ENCODE data around the gene SLAMF8.

The SLAMF8 gene

GRCh38 chr1:159826441-159827101, at the start of gene SLAMF8:
Gene SLAMF8, plus strand, starts transcription at chr1:159826873. Its CDS starts 26 bp downstream, at chr1:159826899.
- DNase-seq: peak; percentile 66

DNA sequence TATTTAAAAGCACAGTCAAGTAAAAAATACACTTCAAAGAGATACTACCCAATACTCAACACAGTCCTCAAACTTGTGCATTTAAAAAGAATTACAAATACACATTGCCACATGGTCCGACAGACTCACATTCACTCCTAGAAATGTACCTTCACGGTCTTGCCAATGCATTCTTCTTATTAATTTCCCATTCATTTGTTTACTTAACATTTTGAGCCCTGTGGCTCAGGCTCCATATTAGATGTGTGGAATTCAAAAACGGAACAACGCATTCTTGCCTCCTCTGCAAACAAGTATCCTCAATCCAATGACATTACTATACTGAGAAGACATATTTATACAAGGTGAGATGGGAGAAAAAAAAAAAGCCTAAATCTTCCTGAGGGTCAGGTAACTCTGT, 48.4 kb upstream of the SLAMF8 start:
- DNase-seq: no peak

GRCh38 chr1:159779403-159779851, 47.2 kb upstream of the SLAMF8 start:
- no peak for DNase-seq

- DNase-seq: peak; percentile 99
Observed at GRCh38 chr1:159780583-159781582, 45.8 kb upstream of the SLAMF8 start, which contains the start of gene DUSP23. Gene DUSP23, plus strand, starts transcription at chr1:159780962. Its CDS starts 139 bp downstream, at chr1:159781101.

GRCh38 chr1:159781992-159782391, 44.7 kb upstream of the SLAMF8 start:
- no peak for DNase-seq

- DNase-seq: no peak
Observed at GRCh38 chr1:159783724-159784123, 42.9 kb upstream of the SLAMF8 start.

- DNase-seq: no peak
Observed at GRCh38 chr1:159786465-159786864, 40.2 kb upstream of the SLAMF8 start.

DNA sequence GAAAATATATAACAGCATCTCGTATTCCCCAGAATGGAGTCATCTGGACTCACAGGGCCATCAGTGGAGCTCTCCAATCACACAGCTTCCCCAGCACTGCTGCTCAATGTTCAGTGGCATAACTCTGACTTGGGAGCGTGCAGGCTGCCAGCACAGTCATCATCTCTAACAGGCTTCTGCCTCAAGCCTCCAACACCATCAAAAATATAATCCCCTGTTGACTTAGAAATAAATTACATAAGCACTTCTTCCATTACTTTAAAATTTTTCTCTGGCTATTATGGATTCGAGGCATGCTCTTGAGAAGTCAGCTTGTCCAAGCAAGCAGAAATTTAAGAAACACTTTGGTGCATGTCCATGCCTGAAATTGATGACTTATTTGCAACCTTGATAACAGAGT, 39.7 kb upstream of the SLAMF8 start:
- no peak for DNase-seq

GRCh38 chr1:159790237-159790917, 36.3 kb upstream of the SLAMF8 start:
- DNase-seq: peak; percentile 38

DNA sequence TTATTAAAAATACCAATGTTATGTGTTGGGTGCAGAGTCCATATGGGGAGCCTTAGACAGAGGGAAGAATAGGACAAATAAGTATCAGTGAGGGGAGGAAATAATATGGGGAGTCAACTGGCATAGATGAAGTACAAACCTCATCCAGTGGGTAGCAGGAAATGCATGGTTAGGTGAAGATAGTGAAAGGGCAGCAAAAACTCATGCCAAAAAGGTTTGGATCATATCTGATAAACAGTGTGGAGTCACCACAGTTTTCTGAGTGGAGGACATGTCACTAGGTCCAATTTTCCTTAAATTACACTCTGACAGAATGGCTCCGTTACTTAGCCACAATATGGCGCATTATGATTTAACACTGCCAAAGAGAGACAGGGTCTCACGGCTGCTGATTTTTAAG, 35.6 kb upstream of the SLAMF8 start:
- no peak for DNase-seq

DNA sequence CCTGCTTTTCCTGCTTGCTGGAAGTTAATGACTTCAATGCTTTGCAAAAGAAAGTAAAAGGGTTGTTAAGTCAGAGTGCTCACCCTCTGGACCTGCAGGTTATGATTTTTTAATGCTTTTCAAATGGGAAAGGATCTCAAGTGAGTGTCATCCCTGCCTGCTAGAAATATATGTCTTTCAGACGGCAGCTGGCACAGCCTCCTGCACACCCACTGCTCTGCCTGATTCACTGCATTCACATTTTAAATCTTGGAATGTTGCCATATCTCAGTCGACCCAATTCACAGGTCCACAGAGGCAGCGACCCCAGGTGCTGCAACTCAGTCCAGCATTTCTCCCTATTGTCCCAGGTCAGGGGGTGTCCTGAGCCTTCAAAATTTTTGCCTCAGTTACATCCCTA, 35.2 kb upstream of the SLAMF8 start:
- DNase-seq: no peak

DNA sequence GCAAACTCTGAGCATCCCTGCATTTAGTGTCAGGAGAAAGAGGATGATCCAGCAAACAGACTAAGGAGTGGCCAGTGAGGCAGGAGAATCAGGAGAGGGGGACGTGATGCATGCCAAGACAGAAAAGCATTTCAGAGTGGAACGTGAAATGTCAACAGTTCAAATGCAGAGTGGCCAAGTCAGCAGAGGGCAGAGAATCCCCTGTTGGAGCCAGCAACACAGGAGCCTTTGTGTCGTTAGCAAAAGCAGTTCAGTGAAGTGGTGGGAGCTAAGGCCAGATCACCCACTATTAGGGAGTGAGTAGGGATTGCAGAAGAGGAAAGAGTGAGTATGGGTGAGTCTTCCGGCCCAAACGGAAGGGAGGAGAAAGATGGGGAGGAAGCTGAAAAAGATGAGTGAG, 31.1 kb upstream of the SLAMF8 start:
- DNase-seq: no peak

- peak; percentile 68 for DNase-seq
Observed at GRCh38 chr1:159798893-159799292, 27.8 kb upstream of the SLAMF8 start.

GRCh38 chr1:159799446-159799985, 27.2 kb upstream of the SLAMF8 start:
- DNase-seq: no peak

DNA sequence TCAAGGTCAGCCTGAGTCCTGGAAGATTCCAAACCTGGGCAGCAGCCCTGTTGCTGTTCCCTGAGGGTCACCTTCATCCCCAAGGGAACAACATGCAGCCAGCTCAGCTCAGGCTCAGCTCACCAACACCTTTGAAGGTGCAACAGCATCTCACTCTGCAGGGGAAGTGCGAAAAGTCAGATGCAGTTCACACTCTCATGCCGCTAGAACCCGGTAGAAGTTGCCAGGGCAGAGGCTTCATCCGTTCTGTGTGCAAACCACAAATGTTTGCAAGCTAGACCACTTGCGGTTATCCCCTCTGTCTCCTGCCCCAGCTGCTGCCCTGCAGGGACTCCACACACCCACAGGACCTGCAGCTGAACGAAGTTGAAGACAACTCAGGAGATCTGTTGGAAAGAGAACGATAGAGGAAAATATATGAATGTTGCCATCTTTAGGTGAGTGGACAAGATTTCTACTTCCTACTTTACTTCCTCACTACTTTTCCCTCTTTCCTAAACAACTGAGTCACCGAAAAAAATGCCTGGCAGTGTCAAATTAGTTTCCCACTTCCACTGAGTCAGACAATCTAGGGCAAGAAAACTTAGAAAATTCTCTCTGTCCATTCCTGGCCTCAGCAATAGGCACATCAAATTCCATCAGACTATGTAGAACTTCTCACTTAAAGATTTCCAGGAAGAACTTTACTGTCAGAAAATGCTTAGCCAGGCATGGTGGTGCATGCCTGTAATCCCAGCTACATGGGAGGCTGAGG, 26.3 kb upstream of the SLAMF8 start:
- peak; percentile 62 for DNase-seq

- DNase-seq: no peak
Observed at GRCh38 chr1:159802111-159802510, 24.6 kb upstream of the SLAMF8 start, which contains the start of gene FCRL6. Gene FCRL6, plus strand, starts transcription at chr1:159802360. Its CDS starts 65 bp downstream, at chr1:159802425.

- no peak for DNase-seq
Observed at GRCh38 chr1:159803956-159804689, 22.6 kb upstream of the SLAMF8 start.

- DNase-seq: no peak
Observed at GRCh38 chr1:159804924-159805323, 21.7 kb upstream of the SLAMF8 start.

- no peak for DNase-seq
Observed at GRCh38 chr1:159815926-159816325, 10.7 kb upstream of the SLAMF8 start.

DNA sequence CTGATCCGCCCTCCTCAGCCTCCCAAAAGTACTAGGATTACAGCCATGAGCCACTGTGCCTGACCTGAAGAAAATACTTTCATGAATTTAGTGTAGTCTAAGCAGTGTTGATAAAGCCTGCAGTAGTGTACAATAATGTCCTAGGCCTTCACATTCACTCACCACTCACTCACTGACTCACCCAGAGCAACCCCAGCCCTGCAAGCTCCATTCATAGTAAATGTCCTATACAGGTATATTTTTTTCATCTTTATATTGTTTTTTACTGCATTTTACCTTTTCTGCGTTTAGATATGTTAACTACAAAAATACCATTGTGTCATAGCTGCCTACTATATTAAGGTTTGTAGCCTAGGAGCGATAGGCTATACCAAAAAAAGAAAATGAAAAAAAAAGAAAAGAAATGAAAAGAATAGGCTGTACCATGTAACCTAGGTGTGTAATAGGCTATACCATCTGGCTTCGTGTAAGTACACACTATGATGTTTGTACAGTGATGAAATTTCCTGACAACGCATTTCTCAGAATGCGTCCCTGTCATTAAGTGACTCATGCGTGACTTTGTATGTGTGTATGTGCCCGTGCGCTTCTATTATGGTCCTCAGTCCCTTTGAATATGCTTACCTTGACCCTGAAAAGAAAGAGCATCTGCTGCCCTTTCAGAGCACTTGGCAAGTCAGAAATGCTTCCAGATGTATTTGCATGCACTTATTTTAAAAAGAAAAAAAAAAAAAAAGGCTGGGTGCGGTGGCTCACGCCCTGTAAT, 9.2 kb upstream of the SLAMF8 start:
- no peak for DNase-seq

Data from CD4-positive, alpha-beta T cell treated with Interleukin-17A for 1 hour (primary cell).